H1 (cell line): ENCODE results near the gene CNFN. TPM values are rescaled to one million over a fixed set of nuclear protein-coding genes. Genes with fewer than 3 reads are reported as not detected.

Source experiments
- CTCF ChIA-PET: fragments of 300-600 bp; sonication (Branson Sonifier 250); formaldehyde crosslinking; loops from one replicate; lab custom pipeline; 2021; ENCODE audit not compliant: partially characterized antibody; lab: Charles Lee
- POLR2A ChIA-PET: fragments of 300-600 bp; sonication (Branson Sonifier 250); formaldehyde crosslinking; loops from one replicate; lab custom pipeline; 2021; ENCODE audit warnings: inconsistent platforms; ENCODE audit not compliant: partially characterized antibody; lab: Charles Lee
- DNase-seq, 2 experiments: peaks; one replicate each; pipeline versions ENCODE4 v3.0.0 to v3.0.0-alpha.2; 2010 to 2022; ENCODE audit warnings: low spot score in 2 of 2, low read depth in 1 of 2, mixed read lengths in 1 of 2
- FAIRE-seq: peaks from 2 replicates; lab custom pipeline; 2011; peaks lifted over from hg19 to GRCh38; lab: Jason Lieb, UNC
- H2AFZ ChIP-seq: 2 replicates; pipeline ENCODE4 v1.8.1; 2012; ENCODE audit warnings: low read length, inconsistent platforms
- H2AK5ac ChIP-seq: 2 replicates; pipeline ENCODE4 v1.6.1; 2013; ENCODE audit warnings: low read depth, low read length
- H2BK120ac ChIP-seq: replicated peaks from 2 replicates; pipeline ENCODE3; 2013; ENCODE audit warnings: low read depth, low read length, inconsistent platforms
- H2BK12ac ChIP-seq: 2 replicates; pipeline ENCODE4 v1.6.1; 2013; ENCODE audit warnings: low read depth, low read length
- H2BK15ac ChIP-seq: 2 replicates; pipeline ENCODE4 v1.6.1; 2013; ENCODE audit warnings: low read length
- H2BK20ac ChIP-seq: 2 replicates; pipeline ENCODE4 v1.6.1; 2013; ENCODE audit warnings: low read length
- H2BK5ac ChIP-seq: 2 replicates; pipeline ENCODE4 v1.6.1; 2013; ENCODE audit warnings: low read depth, low read length
- H3K14ac ChIP-seq: 2 replicates; pipeline ENCODE4 v1.6.1; 2013; ENCODE audit warnings: inconsistent platforms; ENCODE audit not compliant: insufficient read length
- H3K18ac ChIP-seq: 2 replicates; pipeline ENCODE4 v1.6.1; 2013; ENCODE audit warnings: low read length; ENCODE audit errors: extremely low read depth
- H3K23ac ChIP-seq: 2 replicates; pipeline ENCODE4 v1.6.1; 2013; ENCODE audit warnings: inconsistent platforms; ENCODE audit not compliant: insufficient read length
- H3K23me2 ChIP-seq: 2 replicates; pipeline ENCODE4 v1.6.1; 2013; ENCODE audit warnings: low read depth, low read length
- H3K27ac ChIP-seq: 2 replicates; pipeline ENCODE4 v1.6.1; 2011; ENCODE audit warnings: low read depth, low read length, inconsistent platforms
- H3K27me3 ChIP-seq, 4 experiments: replicated peaks in 1 of 4; 1 replicate in 1 of 4; 2 replicates in 3 of 4; pipeline versions ENCODE4 v1.6.1 to v1.8.1; 2011 to 2013; ENCODE audit warnings: low read length in 3 of 4, mild to moderate bottlenecking in 3 of 4, inconsistent platforms in 2 of 4, mixed read lengths in 2 of 4, moderate library complexity in 1 of 4; ENCODE audit not compliant: control insufficient read depth in 3 of 4, insufficient read depth in 3 of 4; ENCODE audit errors: extremely low read depth in 1 of 4
- H3K36me3 ChIP-seq, 4 experiments: 2 replicates each; pipeline versions ENCODE4 v1.6.1 to v1.8.1; 2011 to 2013; ENCODE audit warnings: mild to moderate bottlenecking in 4 of 4, low read length in 3 of 4, moderate library complexity in 2 of 4, control low read depth in 1 of 4, inconsistent platforms in 1 of 4; ENCODE audit not compliant: insufficient read depth in 4 of 4, control insufficient read depth in 2 of 4
- H3K4ac ChIP-seq: replicated peaks from 2 replicates; pipeline ENCODE3; 2013; ENCODE audit warnings: low read length, low read depth, mixed read lengths, inconsistent platforms; ENCODE audit not compliant: insufficient read length
- H3K4me1 ChIP-seq, 4 experiments: replicated peaks in 1 of 4; 1 replicate in 1 of 4; 2 replicates in 3 of 4; pipeline versions ENCODE4 v1.6.1 to v1.8.1; 2011 to 2013; ENCODE audit warnings: low read length in 3 of 4, inconsistent platforms in 2 of 4, mixed read lengths in 1 of 4; ENCODE audit not compliant: insufficient read depth in 4 of 4, control insufficient read depth in 3 of 4
- H3K4me2 ChIP-seq, 2 experiments: 2 replicates each; pipeline versions ENCODE4 v1.6.1 to v1.8.1; 2011 to 2013; ENCODE audit warnings: low read depth in 2 of 2, low read length in 2 of 2, control low read depth in 1 of 2, inconsistent platforms in 1 of 2, mild to moderate bottlenecking in 1 of 2; ENCODE audit not compliant: insufficient read depth in 1 of 2
- H3K4me3 ChIP-seq, 4 experiments: fragments of 200-600, 300-600 bp in 1 of 4; sonication (generic), shearing (Covaris generic), sonication (Bioruptor Twin) in 1 of 4; 2 replicates each; pipeline versions ENCODE4 v1.5.1 to v1.8.1; 2011 to 2016; ENCODE audit warnings: low read length in 4 of 4, low read depth in 3 of 4, control low read depth in 2 of 4, inconsistent platforms in 2 of 4, mild to moderate bottlenecking in 2 of 4, mixed read lengths in 1 of 4, moderate library complexity in 1 of 4; ENCODE audit not compliant: insufficient read depth in 2 of 4; ENCODE audit errors: extremely low read depth in 1 of 4
- H3K56ac ChIP-seq: replicated peaks from 2 replicates; pipeline ENCODE3; 2013; ENCODE audit warnings: low read depth, mild to moderate bottlenecking, mixed read lengths, low read length, inconsistent platforms; ENCODE audit not compliant: insufficient read length
- H3K79me1 ChIP-seq: 2 replicates; pipeline ENCODE4 v1.6.1; 2013; ENCODE audit warnings: low read depth, low read length, control low read depth
- H3K79me2 ChIP-seq, 2 experiments: 2 replicates each; pipeline versions ENCODE4 v1.6.1 to v1.8.1; 2012 to 2013; ENCODE audit warnings: low read length in 2 of 2, mild to moderate bottlenecking in 2 of 2, inconsistent platforms in 1 of 2; ENCODE audit not compliant: insufficient read depth in 2 of 2, control insufficient read depth in 1 of 2
- H3K9ac ChIP-seq, 4 experiments: replicated peaks in 1 of 4; 1 replicate in 1 of 4; 2 replicates in 3 of 4; pipeline versions ENCODE4 v1.6.1 to v1.8.1; 2011 to 2013; ENCODE audit warnings: low read depth in 3 of 4, low read length in 3 of 4, control low read depth in 2 of 4, mild to moderate bottlenecking in 2 of 4, moderate library complexity in 2 of 4, inconsistent platforms in 1 of 4; ENCODE audit errors: extremely low read depth in 1 of 4
- H3K9me3 ChIP-seq, 2 experiments: 2 replicates each; pipeline versions ENCODE4 v1.6.1 to v1.8.1; 2012 to 2013; ENCODE audit warnings: mild to moderate bottlenecking in 2 of 2, moderate library complexity in 2 of 2, control low read depth in 1 of 2, inconsistent platforms in 1 of 2, low read depth in 1 of 2, low read length in 1 of 2, mixed read lengths in 1 of 2; ENCODE audit not compliant: insufficient read depth in 2 of 2
- H4K20me1 ChIP-seq, 2 experiments: replicated peaks in 1 of 2; 2 replicates each; pipeline versions ENCODE3 to v1.8.1; 2011 to 2013; ENCODE audit warnings: inconsistent platforms in 2 of 2, low read length in 2 of 2, mild to moderate bottlenecking in 1 of 2; ENCODE audit not compliant: insufficient read depth in 2 of 2, control insufficient read depth in 1 of 2
- H4K5ac ChIP-seq: 2 replicates; pipeline ENCODE4 v1.6.1; 2013; ENCODE audit warnings: low read length, low read depth, mixed read lengths, inconsistent platforms; ENCODE audit not compliant: insufficient read length
- H4K8ac ChIP-seq: 2 replicates; pipeline ENCODE4 v1.8.0; 2013; ENCODE audit warnings: mild to moderate bottlenecking, moderate library complexity, low read length, inconsistent platforms; ENCODE audit not compliant: insufficient read depth; ENCODE audit errors: extremely low read depth
- H4K91ac ChIP-seq: replicated peaks from 2 replicates; pipeline ENCODE3; 2013; ENCODE audit warnings: low read length, mixed read lengths, inconsistent platforms; ENCODE audit not compliant: insufficient read length
- CEBPB ChIP-seq: IDR thresholded peaks from 2 replicates; pipeline ENCODE4 v1.6.1; 2012; ENCODE audit warnings: low read depth, low read length
- FOSL1 ChIP-seq: IDR thresholded peaks from 2 replicates; pipeline ENCODE4 v1.6.1; 2011; ENCODE audit warnings: mild to moderate bottlenecking, low read depth, low read length, moderate library complexity; ENCODE audit not compliant: insufficient read depth
- HDAC6 ChIP-seq: IDR thresholded peaks from one replicate; pipeline ENCODE4 v1.7.1; 2012; ENCODE audit warnings: low read depth, mild to moderate bottlenecking, inconsistent platforms, low read length, moderate library complexity
- TAF1 ChIP-seq: IDR thresholded peaks from 2 replicates; pipeline ENCODE4 v1.6.1; 2011; ENCODE audit warnings: mild to moderate bottlenecking, low read depth, low read length
- WGBS, 2 experiments: shearing (Covaris generic) in 1 of 2; methylation state at CpG; one replicate each; pipeline versions ENCODE4 v1.1.6 to v1.1.7; 2013 to 2015; ENCODE audit warnings: low lambda C conversion rate in 2 of 2, mixed read lengths in 2 of 2, inconsistent platforms in 1 of 2, low coverage in 1 of 2, missing lambda C conversion rate in 1 of 2; ENCODE audit not compliant: insufficient replicate concordance in 2 of 2, insufficient coverage in 1 of 2, insufficient read length in 1 of 2; ENCODE audit errors: extremely low coverage in 1 of 2, missing lambda C conversion rate in 1 of 2; 5-methylcytosine and 5-hydroxymethylcytosine counted together
- polyA plus RNA-seq, 7 experiments: library from polyadenylated mRNA; depleted of rRNA in 3 of 7; stranded (reverse) in 5 of 7; unstranded in 2 of 7; fragments of >200 nt in 5 of 7; fragments of 200-250 nt in 2 of 7; gene quantifications; 1 replicate in 5 of 7; 2 replicates in 1 of 7; 4 replicates in 1 of 7; pipeline versions ENCODE4 v1.2.1 to v1.2.3, GENCODE V29; 2011 to 2013; ENCODE audit warnings: missing spikeins in 2 of 7, mixed read lengths in 2 of 7
- total RNA-seq: library from RNA; stranded (reverse); fragmentation: NEBNext Ultra II Directional; extraction: Animal tissue kit (Norgen Biotek cat#: 25700); gene quantifications from 2 replicates; pipeline ENCODE4 v1.2.1, GENCODE V29; 2021

Gene CNFN
- total and polyA plus RNA-seq, 2 of the 8 experiments (the other 6 are each of a cell fraction or from before 2014, with no cell fraction given): 8.9 to 31.5 TPM

DNA sequence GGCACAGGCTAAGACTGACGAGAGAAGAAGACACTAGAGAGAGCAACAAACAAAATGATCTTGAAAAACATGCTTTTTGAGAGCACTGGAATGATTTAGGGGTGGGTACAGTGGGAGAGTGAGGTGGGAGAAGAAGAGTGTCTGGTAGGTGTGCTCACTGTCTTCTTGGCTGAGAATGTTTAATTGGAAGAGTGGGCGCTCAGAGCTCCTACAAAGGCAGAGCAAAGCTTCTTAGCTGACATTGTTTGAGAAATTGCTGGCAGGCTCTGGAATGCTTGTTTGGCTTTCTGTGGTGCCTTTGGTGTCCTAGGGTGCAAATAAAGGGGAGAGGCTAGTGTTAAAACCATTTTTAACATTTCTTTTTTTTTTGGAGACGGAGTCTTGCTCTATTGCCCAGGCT lies 38.6 kb upstream of the CNFN start:
- Histone ChIP-seq H2BK5ac (no peak overlapping the region), H4K5ac (no peak overlapping the region), H2BK120ac (no peak overlapping the region), H3K79me1 (no peaks in the 10 kb centered on the region), H2AFZ (no peak overlapping the region), H3K56ac (no peak overlapping the region), H3K23me2 (peaks cover under 1% of the 10 kb centered on the region; the same call in 1 of the 2 replicates), H3K23ac (no peak overlapping the region), H3K27ac (no peak overlapping the region), H4K91ac (no peak overlapping the region), H3K27me3 (peaks cover 10 to 24% (median 19%) of the 10 kb centered on the region in 4 experiments), H4K8ac (no peak overlapping the region), H3K4ac (no peak overlapping the region), H2BK20ac (no peak overlapping the region), H3K4me3 (no peak overlapping the region), H3K4me2 (no peak overlapping the region), H3K9me3 (peaks cover 4 to 9% of the 10 kb centered on the region in 2 experiments), H2AK5ac (0 out of 2 replicates have a peak overlapping the region, but pooled peaks have one; percentile 13), H3K36me3 (no peaks in the 10 kb centered on the region), H2BK12ac (no peak overlapping the region), H3K18ac (no peak overlapping the region), H3K14ac (no peak overlapping the region), H3K9ac (no peak overlapping the region), H2BK15ac (0 out of 2 replicates have a peak overlapping the region, but pooled peaks have one; percentile 61), H3K79me2 (no peaks in the 10 kb centered on the region), H3K4me1 (peaks cover 0 to 7% (median 3%) of the 10 kb centered on the region in 4 experiments; a peak in 2 of 7 replicates), H4K20me1 (no peaks in the 10 kb centered on the region)
- no peak for FAIRE-seq
- 85% methylated on average over 3 of the region's 3 CpGs; no CpG with 5 or more reads in 1 of the 2 experiments for WGBS, 2 experiments
- DNase-seq: no peak
- CTCF ChIA-PET: interaction anchor here (1.2 to 10.3 kb wide), 3 partner anchors 7 to 14 kb away, joined by 4 to 101 read pairs (median 43); partner anchors contain the start of gene CXCL17
- no peak for TF ChIP-seq HDAC6
- TF ChIP-seq CEBPB: no peak
- no peak for TF ChIP-seq TAF1
- no peak for TF ChIP-seq FOSL1
- TF ChIP-seq, all 59 proteins: peak for 0
- POLR2A ChIA-PET: interaction anchor here (1.0 kb wide), 1 partner anchor 560 kb away, joined by 3 read pairs; no protein-coding TSS in a partner anchor
